Endodermal cell (in vitro differentiated cells): ENCODE measurements around the gene OXT. TPM values are rescaled to one million over a fixed set of nuclear protein-coding genes. Genes with fewer than 3 reads are reported as not detected.

Source experiments
- DNase-seq: peaks from one replicate; pipeline ENCODE4 v3.0.0-alpha.2; 2017
- H3K27ac ChIP-seq: 2 replicates; pipeline ENCODE4 v1.5.1; 2013; ENCODE audit warnings: mild to moderate bottlenecking, low read depth, low read length, moderate library complexity
- H3K27me3 ChIP-seq: 2 replicates; pipeline ENCODE4 v1.6.1; 2013; ENCODE audit warnings: mild to moderate bottlenecking, low read length, moderate library complexity; ENCODE audit not compliant: insufficient read depth, control insufficient read depth, poor library complexity, severe bottlenecking
- H3K36me3 ChIP-seq: 2 replicates; pipeline ENCODE4 v1.7.0; 2013; ENCODE audit warnings: mild to moderate bottlenecking, low read length, moderate library complexity; ENCODE audit not compliant: control insufficient read depth, insufficient read depth
- H3K4me1 ChIP-seq: one replicate; pipeline ENCODE4 v1.7.0; 2013; ENCODE audit warnings: low read length; ENCODE audit not compliant: control insufficient read depth, insufficient read depth
- H3K4me3 ChIP-seq: 2 replicates; pipeline ENCODE4 v1.5.1; 2013; ENCODE audit warnings: mild to moderate bottlenecking, low read length, moderate library complexity
- H3K9ac ChIP-seq: 2 replicates; pipeline ENCODE4 v1.6.1; 2013; ENCODE audit warnings: mild to moderate bottlenecking, low read length, moderate library complexity; ENCODE audit not compliant: poor library complexity, severe bottlenecking; ENCODE audit errors: extremely low read depth
- H3K9me3 ChIP-seq: 2 replicates; pipeline ENCODE4 v1.6.1; 2013; ENCODE audit warnings: mild to moderate bottlenecking, low read length, moderate library complexity; ENCODE audit not compliant: control insufficient read depth
- H3K27ac Mint-ChIP-seq: 2 replicates; pipeline ENCODE4 v1.8.0; 2020; ENCODE audit warnings: mixed read lengths
- H3K27me3 Mint-ChIP-seq: 2 replicates; pipeline ENCODE4 v1.8.0; 2021; ENCODE audit warnings: mild to moderate bottlenecking, mixed read lengths; ENCODE audit not compliant: insufficient read depth
- H3K36me3 Mint-ChIP-seq: 2 replicates; pipeline ENCODE4 v1.8.0; 2020; ENCODE audit warnings: low read depth, mixed read lengths
- H3K4me1 Mint-ChIP-seq: 2 replicates; pipeline ENCODE4 v1.8.0; 2020; ENCODE audit warnings: mixed read lengths
- H3K4me3 Mint-ChIP-seq: 2 replicates; pipeline ENCODE4 v1.8.0; 2020; ENCODE audit warnings: mild to moderate bottlenecking, moderate library complexity, mixed read lengths
- H3K9me3 Mint-ChIP-seq: 2 replicates; pipeline ENCODE4 v1.8.0; 2020; ENCODE audit warnings: mild to moderate bottlenecking, mixed read lengths
- CTCF ChIP-seq: fragments of 200-600 bp; sonication (generic); conservative IDR thresholded peaks from 2 replicates; pipeline ENCODE4 v1.5.0; 2021; ENCODE audit warnings: antibody characterized with exemption, mild to moderate bottlenecking
- WGBS, 2 experiments: methylation state at CpG; one replicate each; pipeline versions ENCODE4 v1.1.5 to v1.1.7; 2013; ENCODE audit warnings: missing lambda C conversion rate in 2 of 2, mixed read lengths in 1 of 2; ENCODE audit not compliant: insufficient coverage in 1 of 2, insufficient read length in 1 of 2; 5-methylcytosine and 5-hydroxymethylcytosine counted together
- total RNA-seq, 2 donors: library from RNA; stranded (reverse); fragmentation: NEBNext Ultra II Directional in 1 of 2; extraction: Animal tissue kit (Norgen Biotek cat#: 25700) in 1 of 2; gene quantifications; 2 replicates in 1 of 2; 3 replicates in 1 of 2; pipeline ENCODE4 v1.2.1, GENCODE V29; 2021

Gene OXT
- total RNA-seq, 2 donors from 2014 or later = not detected

DNA sequence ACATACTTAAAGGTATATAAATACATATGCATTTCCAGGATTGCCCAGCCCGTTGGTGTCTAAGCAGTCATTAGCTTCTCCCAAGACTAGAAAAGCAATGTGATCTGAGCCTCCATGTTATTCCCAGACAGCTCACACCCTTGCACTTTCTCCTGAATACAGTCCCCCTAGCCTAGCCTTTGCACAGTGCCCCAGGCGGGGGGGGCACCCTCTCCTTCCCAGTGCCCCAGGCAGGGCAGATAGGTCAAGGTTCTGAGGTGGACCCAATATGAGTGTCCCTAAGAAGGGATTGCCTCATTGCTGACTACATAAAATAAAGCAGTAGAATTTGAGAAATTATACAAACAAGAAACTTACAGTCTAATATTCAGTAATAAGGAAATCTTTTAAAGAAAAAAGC is 43.4 kb upstream of the OXT start:
- no peak for TF ChIP-seq CTCF
- H3K4me1 Mint-ChIP-seq = peaks cover 9% of the 10 kb centered on the region
- WGBS, 2 experiments = 91 to 100% methylated on average over 1 to 2 of the region's 2 CpGs

GRCh38 chr20:3031524-3032147 is 39.8 kb upstream of the OXT start:
- TF ChIP-seq CTCF = no peak
- Histone ChIP-seq H3K9me3 (no peaks in the 10 kb centered on the region), H3K27me3 (no peaks in the 10 kb centered on the region), H3K27ac (no peak overlapping the region), H3K36me3 (peaks cover 59% of the 10 kb centered on the region), H3K4me1 (no peaks in the 10 kb centered on the region), H3K9ac (no peak overlapping the region), H3K4me3 (no peak overlapping the region)
- 96% methylated on average over 2 of the region's 3 CpGs; no CpG with 5 or more reads in 1 of the 2 experiments for WGBS, 2 experiments
- H3K4me3 Mint-ChIP-seq = no peak overlapping the region
- no peaks in the 10 kb centered on the region for H3K4me1 Mint-ChIP-seq
- H3K27ac Mint-ChIP-seq = no peak overlapping the region
- DNase-seq = no peak
- peaks cover 53% of the 10 kb centered on the region for H3K36me3 Mint-ChIP-seq
- H3K27me3 Mint-ChIP-seq = no peaks in the 10 kb centered on the region
- H3K9me3 Mint-ChIP-seq = no peaks in the 10 kb centered on the region

More for the DNA sequence above, 43.4 kb upstream of the OXT start:
- H3K4me3 Mint-ChIP-seq = no peak overlapping the region
- no peak for DNase-seq
- Histone ChIP-seq H3K27me3 (no peaks in the 10 kb centered on the region), H3K36me3 (peaks cover 61% of the 10 kb centered on the region), H3K27ac (no peak overlapping the region), H3K4me1 (no peaks in the 10 kb centered on the region), H3K4me3 (no peak overlapping the region), H3K9me3 (no peaks in the 10 kb centered on the region), H3K9ac (no peak overlapping the region)
- peaks cover 57% of the 10 kb centered on the region for H3K36me3 Mint-ChIP-seq
- H3K27ac Mint-ChIP-seq = no peak overlapping the region
- H3K9me3 Mint-ChIP-seq = no peaks in the 10 kb centered on the region
- H3K27me3 Mint-ChIP-seq = no peaks in the 10 kb centered on the region

- Mint-ChIP-seq H3K9me3 (no peaks in the 10 kb centered on the region), H3K4me1 (no peaks in the 10 kb centered on the region), H3K36me3 (peaks cover 49% of the 10 kb centered on the region), H3K4me3 (no peak overlapping the region), H3K27me3 (no peaks in the 10 kb centered on the region), H3K27ac (no peak overlapping the region)
- Histone ChIP-seq H3K27me3 (no peaks in the 10 kb centered on the region), H3K9ac (no peak overlapping the region), H3K27ac (no peak overlapping the region), H3K4me1 (no peaks in the 10 kb centered on the region), H3K4me3 (no peak overlapping the region), H3K36me3 (peaks cover 59% of the 10 kb centered on the region), H3K9me3 (no peaks in the 10 kb centered on the region)
- no peak for TF ChIP-seq CTCF
- 93% methylated on average over 6 to 8 of the region's 8 CpGs for WGBS, 2 experiments
- no peak for DNase-seq
Observed at GRCh38 chr20:3032624-3033023, 38.8 kb upstream of the OXT start.
